ENCODE measurements around the gene POLR3GL.
A peak's percentile ranks its signal among the peaks of the same experiment; 100 is the strongest.
"Not testable (repeated sequence)": the region's sequence is repeated elsewhere in the genome, so short reads cannot be mapped to it uniquely, and the experiment has no call there.

Gene POLR3GL

GRCh38 chr1:146016891-146017290, 52.4 kb downstream of the POLR3GL start:
- H3K27ac ChIP-seq (ENCODE audit: low read depth, low read length), result no peak overlapping the region
- H3K4me1 ChIP-seq (ENCODE audit: insufficient read depth, low read length), result peaks cover 9% of the 10 kb centered on the region
- no peaks in the 10 kb centered on the region for H3K36me3 ChIP-seq (ENCODE audit: insufficient read depth, low read length)
- no peaks in the 10 kb centered on the region for H3K9me3 ChIP-seq (ENCODE audit: low read length)
- peaks cover 16% of the 10 kb centered on the region in 2 donors for H3K27me3 ChIP-seq (ENCODE audit: control insufficient read depth in 1 of 2, insufficient read depth in 2 of 2, low read length in 2 of 2)
- no peak overlapping the region for H3K4me3 ChIP-seq (ENCODE audit: low read depth in 1 of 2, low read length in 2 of 2)
- H3K9ac ChIP-seq (ENCODE audit: low read length), result no peak overlapping the region

- Histone ChIP-seq H3K9me3 (ENCODE audit: low read length) (no peaks in the 10 kb centered on the region), H3K27me3 (ENCODE audit: control insufficient read depth in 1 of 2, insufficient read depth in 2 of 2, low read length in 2 of 2) (peaks cover 16% of the 10 kb centered on the region in 2 donors), H3K9ac (ENCODE audit: low read length) (no peak overlapping the region), H3K36me3 (ENCODE audit: insufficient read depth, low read length) (no peaks in the 10 kb centered on the region), H3K4me1 (ENCODE audit: insufficient read depth, low read length) (peaks cover 9% of the 10 kb centered on the region), H3K4me3 (ENCODE audit: low read depth in 1 of 2, low read length in 2 of 2) (peak overlapping the region in 1 of 2 donors; percentile 17), H3K27ac (ENCODE audit: low read depth, low read length) (no peak overlapping the region)
These were observed 55.0 kb downstream of the POLR3GL start for GRCh38 chr1:146019231-146020057.

- Histone ChIP-seq H3K27me3 (ENCODE audit: control insufficient read depth in 1 of 2, insufficient read depth in 2 of 2, low read length in 2 of 2) (peaks cover 16% of the 10 kb centered on the region in 2 donors), H3K4me1 (ENCODE audit: insufficient read depth, low read length) (peaks cover 9% of the 10 kb centered on the region), H3K27ac (ENCODE audit: low read depth, low read length) (no peak overlapping the region), H3K36me3 (ENCODE audit: insufficient read depth, low read length) (no peaks in the 10 kb centered on the region), H3K4me3 (ENCODE audit: low read depth in 1 of 2, low read length in 2 of 2) (no peak overlapping the region), H3K9ac (ENCODE audit: low read length) (no peak overlapping the region), H3K9me3 (ENCODE audit: low read length) (no peaks in the 10 kb centered on the region)
These were observed 55.9 kb downstream of the POLR3GL start for GRCh38 chr1:146020058-146021049.

GRCh38 chr1:146021050-146021445, 56.6 kb downstream of the POLR3GL start:
- peaks cover 9% of the 10 kb centered on the region for H3K4me1 ChIP-seq (ENCODE audit: insufficient read depth, low read length)
- H3K27me3 ChIP-seq (ENCODE audit: control insufficient read depth in 1 of 2, insufficient read depth in 2 of 2, low read length in 2 of 2), result peaks cover 16% of the 10 kb centered on the region in 2 donors
- no peaks in the 10 kb centered on the region for H3K9me3 ChIP-seq (ENCODE audit: low read length)
- no peaks in the 10 kb centered on the region for H3K36me3 ChIP-seq (ENCODE audit: insufficient read depth, low read length)
- no peak overlapping the region for H3K27ac ChIP-seq (ENCODE audit: low read depth, low read length)
- no peak overlapping the region for H3K4me3 ChIP-seq (ENCODE audit: low read depth in 1 of 2, low read length in 2 of 2)
- no peak overlapping the region for H3K9ac ChIP-seq (ENCODE audit: low read length)

GRCh38 chr1:146021622-146022402, 57.3 kb downstream of the POLR3GL start, which contains the start of gene HJV:
HJV (minus strand) TSS chr1:146021735; CDS start chr1:146020231, 1,504 bp downstream.
- Histone ChIP-seq H3K4me1 (ENCODE audit: insufficient read depth, low read length) (peaks cover 9% of the 10 kb centered on the region), H3K9me3 (ENCODE audit: low read length) (no peaks in the 10 kb centered on the region), H3K27me3 (ENCODE audit: control insufficient read depth in 1 of 2, insufficient read depth in 2 of 2, low read length in 2 of 2) (peaks cover 16% of the 10 kb centered on the region in 2 donors), H3K27ac (ENCODE audit: low read depth, low read length) (no peak within 1 kb of the TSS), H3K36me3 (ENCODE audit: insufficient read depth, low read length) (no peaks in the 10 kb centered on the region), H3K4me3 (ENCODE audit: low read depth in 1 of 2, low read length in 2 of 2) (no peak within 1 kb of the TSS), H3K9ac (ENCODE audit: low read length) (no peak within 1 kb of the TSS)

- Histone ChIP-seq H3K36me3 (ENCODE audit: insufficient read depth, low read length) (no peaks in the 10 kb centered on the region), H3K4me1 (ENCODE audit: insufficient read depth, low read length) (peaks cover 9% of the 10 kb centered on the region), H3K4me3 (ENCODE audit: low read depth in 1 of 2, low read length in 2 of 2) (no peak overlapping the region), H3K9me3 (ENCODE audit: low read length) (no peaks in the 10 kb centered on the region), H3K27me3 (ENCODE audit: control insufficient read depth in 1 of 2, insufficient read depth in 2 of 2, low read length in 2 of 2) (peaks cover 16% of the 10 kb centered on the region in 2 donors), H3K9ac (ENCODE audit: low read length) (no peak overlapping the region), H3K27ac (ENCODE audit: low read depth, low read length) (no peak overlapping the region)
These were observed 58.1 kb downstream of the POLR3GL start for GRCh38 chr1:146022403-146023127.

- not testable (repeated sequence) for H3K9ac ChIP-seq (ENCODE audit: low read length); H3K4me1 ChIP-seq (ENCODE audit: insufficient read depth, low read length); H3K27me3 ChIP-seq (ENCODE audit: control insufficient read depth in 1 of 2, insufficient read depth in 2 of 2, low read length in 2 of 2); H3K36me3 ChIP-seq (ENCODE audit: insufficient read depth, low read length); H3K27ac ChIP-seq (ENCODE audit: low read depth, low read length); H3K9me3 ChIP-seq (ENCODE audit: low read length); H3K4me3 ChIP-seq (ENCODE audit: low read depth in 1 of 2, low read length in 2 of 2)
These were observed 61.5 kb downstream of the POLR3GL start for GRCh38 chr1:146025787-146026495.

GRCh38 chr1:146026650-146027049, 62.2 kb downstream of the POLR3GL start:
- not testable (repeated sequence) for H3K27ac ChIP-seq (ENCODE audit: low read depth, low read length)

More at GRCh38 chr1:146026650-146027049, 62.2 kb downstream of the POLR3GL start:
- not testable (repeated sequence) for H3K27me3 ChIP-seq (ENCODE audit: control insufficient read depth in 1 of 2, insufficient read depth in 2 of 2, low read length in 2 of 2); H3K4me3 ChIP-seq (ENCODE audit: low read depth in 1 of 2, low read length in 2 of 2); H3K36me3 ChIP-seq (ENCODE audit: insufficient read depth, low read length); H3K9me3 ChIP-seq (ENCODE audit: low read length); H3K4me1 ChIP-seq (ENCODE audit: insufficient read depth, low read length); H3K9ac ChIP-seq (ENCODE audit: low read length)

All from muscle layer of colon (tissue), 2 donors.